Mucosa of descending colon (tissue), 3 donors: ENCODE results near the gene PSAP. TPM values are rescaled to one million over a fixed set of nuclear protein-coding genes. Genes with fewer than 3 reads are reported as not detected.

Source experiments
- ATAC-seq: fragments of 200-7000 bp; cut with Tn5 transposase; one replicate; pipeline ENCODE4 v1.9.1; 2020; ENCODE audit warnings: mild to moderate bottlenecking, moderate library complexity
- DNase-seq, 3 donors: peaks; one replicate each; pipeline ENCODE4 v3.0.0-alpha.2; 2020
- H3K36me3 ChIP-seq: fragments of 200-600 bp; one replicate; pipeline ENCODE4 v1.8.0; 2021; ENCODE audit warnings: low read depth, mild to moderate bottlenecking
- H3K4me1 ChIP-seq: fragments of 200-600 bp; one replicate; pipeline ENCODE4 v1.8.0; 2021; ENCODE audit warnings: low read depth, mild to moderate bottlenecking
- H3K4me3 ChIP-seq: fragments of 200-600 bp; one replicate; pipeline ENCODE4 v1.8.0; 2021; ENCODE audit warnings: mild to moderate bottlenecking
- H3K9me3 ChIP-seq: fragments of 200-600 bp; one replicate; pipeline ENCODE4 v1.8.0; 2021; ENCODE audit warnings: mild to moderate bottlenecking
- intact Hi-C, 2 donors: fragments of 100-400 bp; cut with DNase I in 1 of 2; cut with micrococcal nuclease in 1 of 2; formaldehyde crosslinking; loops; one replicate each; pipeline versions ENCODE4 v1.11.0 to v1.11.1; 2022; cut with DNase I, micrococcal nuclease
- total RNA-seq, 3 donors: library from RNA; stranded (reverse); fragmentation: NEBNext Ultra II Directional in 2 of 3; extraction: Animal tissue kit (Norgen Biotek cat#: 25700) in 2 of 3; gene quantifications; one replicate each; pipeline versions ENCODE4 v1.2.1 to v1.2.4, GENCODE V29; 2021 to 2023
- TF ChIP-seq, protein P1 (sequence below): fragments of 200-600 bp; IDR thresholded peaks from one replicate; pipeline ENCODE4 v1.8.0; 2022; ENCODE audit warnings: antibody characterized with exemption, mild to moderate bottlenecking
- donor health status: DM: no; HTN: no; CAD: no; lungs with moderate emphysema.
- donor health status: DM: no; HTN: no; CAD: no.
- donor health status: DM: no; HTN: yes; CAD: no.

PSAP gene
- total RNA-seq, 3 donors from 2014 or later, result 561 to 810 (median 653) TPM

DNA sequence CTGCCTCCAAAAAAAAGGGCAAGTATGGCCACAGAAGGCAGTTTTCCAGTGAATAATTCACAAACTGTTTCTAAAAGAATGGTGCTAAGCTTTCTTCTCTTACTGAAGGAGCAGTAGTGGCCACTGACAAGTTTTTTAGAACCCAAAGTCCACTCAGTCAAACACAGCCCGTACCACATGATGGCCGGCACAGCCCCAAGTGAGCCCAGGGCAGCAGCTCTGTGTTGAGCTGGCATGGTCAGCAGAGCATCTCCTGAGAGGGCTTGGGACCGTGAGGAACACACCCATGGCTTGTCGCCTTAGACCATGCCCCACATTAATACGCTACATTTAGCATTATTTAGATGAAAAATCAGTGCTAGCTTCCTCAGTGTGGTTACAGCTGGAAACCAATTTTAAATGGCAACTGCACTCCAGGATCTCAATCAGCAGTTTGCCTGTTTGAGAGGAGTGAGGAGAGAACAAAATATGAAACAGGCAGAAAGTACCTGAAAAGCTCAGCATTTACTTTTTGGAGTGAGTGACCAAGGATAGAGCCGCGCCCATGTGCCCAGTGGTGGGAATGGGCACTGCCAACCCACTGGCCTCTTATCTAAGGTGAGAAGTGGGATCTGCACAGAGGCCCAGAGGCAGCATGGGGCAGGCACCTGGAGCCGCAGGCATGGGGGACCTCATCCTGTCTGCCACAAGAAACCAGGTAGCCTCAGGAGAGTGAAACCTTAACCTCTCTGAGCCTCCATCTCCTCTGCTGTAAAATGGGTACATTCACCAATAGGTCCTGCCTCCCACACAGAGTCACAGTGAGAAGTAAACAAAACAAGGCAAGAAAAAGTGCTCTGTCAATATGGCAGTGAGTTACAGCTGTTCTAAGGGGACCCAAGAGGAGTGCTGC lies 17.4 kb downstream of the PSAP start:
- ATAC-seq (no peak), DNase-seq (no peak)
- TF ChIP-seq, protein P1, sequence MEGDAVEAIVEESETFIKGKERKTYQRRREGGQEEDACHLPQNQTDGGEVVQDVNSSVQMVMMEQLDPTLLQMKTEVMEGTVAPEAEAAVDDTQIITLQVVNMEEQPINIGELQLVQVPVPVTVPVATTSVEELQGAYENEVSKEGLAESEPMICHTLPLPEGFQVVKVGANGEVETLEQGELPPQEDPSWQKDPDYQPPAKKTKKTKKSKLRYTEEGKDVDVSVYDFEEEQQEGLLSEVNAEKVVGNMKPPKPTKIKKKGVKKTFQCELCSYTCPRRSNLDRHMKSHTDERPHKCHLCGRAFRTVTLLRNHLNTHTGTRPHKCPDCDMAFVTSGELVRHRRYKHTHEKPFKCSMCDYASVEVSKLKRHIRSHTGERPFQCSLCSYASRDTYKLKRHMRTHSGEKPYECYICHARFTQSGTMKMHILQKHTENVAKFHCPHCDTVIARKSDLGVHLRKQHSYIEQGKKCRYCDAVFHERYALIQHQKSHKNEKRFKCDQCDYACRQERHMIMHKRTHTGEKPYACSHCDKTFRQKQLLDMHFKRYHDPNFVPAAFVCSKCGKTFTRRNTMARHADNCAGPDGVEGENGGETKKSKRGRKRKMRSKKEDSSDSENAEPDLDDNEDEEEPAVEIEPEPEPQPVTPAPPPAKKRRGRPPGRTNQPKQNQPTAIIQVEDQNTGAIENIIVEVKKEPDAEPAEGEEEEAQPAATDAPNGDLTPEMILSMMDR, result no peak
- Histone ChIP-seq H3K36me3 (no peaks in the 10 kb centered on the region), H3K4me3 (no peak overlapping the region), H3K9me3 (no peaks in the 10 kb centered on the region), H3K4me1 (peaks cover 20% of the 10 kb centered on the region)
- intact Hi-C loops, result no loop called here

DNA sequence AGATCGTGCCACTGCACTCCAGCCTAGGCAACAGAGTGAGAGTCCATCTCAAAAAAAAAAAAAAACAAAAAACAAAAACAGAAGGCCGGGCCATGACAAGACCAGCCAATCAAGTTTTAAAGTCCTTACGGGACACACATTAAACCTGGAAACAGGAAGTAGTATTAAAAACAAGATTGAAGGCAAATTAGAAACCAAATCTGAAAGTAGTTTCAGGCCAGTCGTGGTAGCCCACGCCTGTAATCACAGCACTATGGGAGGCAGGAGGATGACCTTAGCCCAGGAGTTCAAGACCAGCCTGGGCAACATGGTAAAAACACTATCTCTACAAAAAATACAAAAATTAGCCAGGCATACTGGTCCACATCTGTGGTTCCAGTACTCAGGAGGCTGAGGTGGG lies 18.1 kb downstream of the PSAP start:
- no peak for DNase-seq
- no peaks in the 10 kb centered on the region for H3K9me3 ChIP-seq
- no peaks in the 10 kb centered on the region for H3K36me3 ChIP-seq
- ATAC-seq, result peak; percentile 53
- TF ChIP-seq, protein P1, result no peak
- H3K4me3 ChIP-seq, result no peak overlapping the region
- intact Hi-C loops, result no loop called here
- H3K4me1 ChIP-seq, result peaks cover 15% of the 10 kb centered on the region

DNA sequence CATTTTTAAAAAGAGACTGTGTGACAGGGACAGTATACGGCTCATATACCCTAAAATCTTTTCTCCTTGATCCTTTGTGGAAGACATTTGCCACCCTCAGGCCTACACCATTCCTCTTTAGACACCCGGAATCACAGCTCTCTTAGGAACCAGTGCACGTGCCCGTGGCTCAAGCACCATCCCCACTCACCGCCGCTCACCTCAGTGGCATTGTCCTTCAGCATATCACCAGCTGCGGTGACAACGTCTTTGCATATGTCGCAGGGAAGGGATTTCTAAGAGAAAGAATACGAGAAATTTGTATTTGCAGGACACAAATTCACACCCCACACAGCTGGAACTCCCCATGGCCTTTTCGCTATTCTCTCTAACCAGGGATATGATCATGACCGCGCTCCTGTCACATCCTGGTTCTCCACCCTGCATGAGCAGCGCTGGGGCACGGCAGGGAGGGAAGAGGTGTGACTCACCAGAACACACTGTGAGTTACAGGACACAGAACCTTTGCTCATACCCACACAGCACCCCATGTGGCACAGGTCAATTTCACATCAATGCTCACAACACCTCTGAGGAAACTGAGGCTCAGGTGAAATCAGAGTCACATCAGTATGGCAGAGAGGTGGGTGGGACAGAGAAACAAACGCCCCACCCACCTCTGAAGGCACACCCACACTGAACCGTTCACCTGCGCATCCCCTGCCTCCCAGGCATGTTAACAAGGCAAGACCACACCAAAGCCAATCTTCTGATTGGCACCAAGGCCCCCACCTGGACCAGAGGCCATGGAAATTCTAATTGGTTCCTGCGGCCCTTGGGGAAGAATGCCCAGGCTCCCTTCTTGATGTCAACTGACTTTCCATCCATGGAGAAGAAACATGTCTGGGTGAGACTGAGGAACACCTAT lies 19.2 kb downstream of the PSAP start:
- Histone ChIP-seq H3K9me3 (no peaks in the 10 kb centered on the region), H3K36me3 (no peaks in the 10 kb centered on the region), H3K4me3 (no peak overlapping the region), H3K4me1 (peaks cover 11% of the 10 kb centered on the region)
- intact Hi-C loops, result no loop called here
- TF ChIP-seq, protein P1, result no peak
- no peak for DNase-seq
- ATAC-seq, result peak; percentile 89

DNA sequence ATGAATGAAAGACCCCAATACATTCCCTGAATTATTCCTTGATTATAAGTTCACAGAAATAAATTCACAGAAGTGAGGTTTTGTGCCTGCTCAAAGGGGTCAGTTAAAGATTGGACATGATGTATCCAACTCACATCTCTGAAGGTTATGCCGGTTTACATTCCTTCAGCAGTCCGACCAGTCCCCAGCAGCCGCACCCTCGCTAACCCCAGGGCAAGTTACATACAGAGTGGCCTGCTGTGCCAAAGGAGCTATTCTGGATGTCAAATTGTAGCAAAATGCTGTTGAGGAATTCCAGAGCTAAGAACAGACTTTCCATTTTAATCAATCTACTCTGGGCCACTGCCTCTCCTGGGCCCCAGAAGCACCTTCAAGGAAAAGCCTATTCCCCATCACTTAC lies 20.3 kb downstream of the PSAP start:
- DNase-seq, result no peak
- TF ChIP-seq, protein P1, result no peak
- Histone ChIP-seq H3K36me3 (no peaks in the 10 kb centered on the region), H3K4me1 (peaks cover 4% of the 10 kb centered on the region), H3K9me3 (no peaks in the 10 kb centered on the region), H3K4me3 (no peak overlapping the region)
- ATAC-seq, result no peak
- intact Hi-C loops, result no loop called here

DNA sequence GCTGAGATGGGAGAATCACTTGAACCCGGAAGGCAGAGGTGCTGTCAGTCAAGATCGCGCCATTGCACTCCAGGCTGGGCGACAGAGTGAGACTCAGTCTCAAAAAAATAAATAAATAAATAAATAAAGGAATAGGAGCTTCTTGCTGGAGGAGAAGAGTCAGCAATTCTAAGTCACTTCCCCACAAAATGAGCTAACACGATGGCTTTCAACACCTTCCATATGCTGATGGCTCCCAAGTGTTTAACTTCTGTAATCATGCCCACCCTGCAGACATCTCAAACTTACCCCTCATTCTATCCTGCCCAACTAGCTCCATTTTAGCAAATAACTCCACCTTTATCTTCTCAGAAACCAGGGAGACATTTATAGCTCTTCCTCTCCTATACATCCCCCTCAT lies 21.2 kb downstream of the PSAP start:
- TF ChIP-seq, protein P1, result no peak
- H3K36me3 ChIP-seq, result no peaks in the 10 kb centered on the region
- no peak for DNase-seq
- intact Hi-C loops, result no loop called here
- ATAC-seq, result no peak
- H3K4me3 ChIP-seq, result no peak overlapping the region
- no peaks in the 10 kb centered on the region for H3K9me3 ChIP-seq
- peaks cover 4% of the 10 kb centered on the region for H3K4me1 ChIP-seq
